ENCODE results near the gene GDF2. TPM values are rescaled to one million over a fixed set of nuclear protein-coding genes. Genes with fewer than 3 reads are reported as not detected.

The GDF2 gene
- total and polyA plus RNA-seq, 10 of the 15 experiments (the other 5 are each of a cell fraction or from before 2014, with no cell fraction given): not detected

GRCh38 chr10:47364911-47365310, 42.7 kb downstream of the GDF2 start:
- Histone ChIP-seq H2AFZ (ENCODE audit: control insufficient read depth, low read depth, low read length) (no peak overlapping the region), H3K9ac (ENCODE audit: control insufficient read depth, insufficient read depth, low read length) (no peak overlapping the region), H3K4me1 (ENCODE audit: control insufficient read depth, insufficient read depth, low read length) (no peaks in the 10 kb centered on the region), H3K27me3 (replicated peaks in 1 of 2; ENCODE audit: control insufficient read depth in 2 of 2, insufficient read depth in 2 of 2, low read length in 1 of 2) (no peaks in the 10 kb centered on the region; a peak in 2 of 4 replicates), H3K79me2 (ENCODE audit: control insufficient read depth, insufficient read depth, low read length) (no peaks in the 10 kb centered on the region), H3K27ac (ENCODE audit: control insufficient read depth, insufficient read depth) (no peak overlapping the region), H3K36me3 (ENCODE audit: control insufficient read depth in 2 of 2, insufficient read depth in 2 of 2, low read length in 1 of 2) (no peaks in the 10 kb centered on the region), H3K4me2 (ENCODE audit: control insufficient read depth, insufficient read depth) (no peak overlapping the region), H3K4me3 (no peak overlapping the region), H3K9me3 (replicated peaks; ENCODE audit: control insufficient read depth, insufficient read depth, low read length) (no peaks in the 10 kb centered on the region), H4K20me1 (ENCODE audit: control insufficient read depth, insufficient read depth) (no peaks in the 10 kb centered on the region)
- ATAC-seq (no peak), DNase-seq (ENCODE audit: low read depth, low spot score) (no peak), FAIRE-seq (no peak)
- POLR2A ChIA-PET: no interaction called here
- in situ Hi-C loops (cut with MboI) (no loop called here), intact Hi-C loops (cut with micrococcal nuclease; ENCODE audit: unreplicated experiment) (no loop called here)
- SMC1A ChIA-PET (ENCODE audit: uncharacterized antibody, unreplicated experiment): no interaction called here
- WGBS (ENCODE audit: insufficient coverage, insufficient replicate concordance, low lambda C conversion rate, missing lambda C conversion rate): 48% methylated on average over 6 of the region's 6 CpGs
- TF ChIP-seq ZBED1 (IDR thresholded peaks at IDR 0.05; ENCODE audit: borderline replicate concordance): no peak
- no peak for TF ChIP-seq SUPT20H (IDR thresholded peaks at IDR 0.05; ENCODE audit: borderline replicate concordance, control insufficient read depth, low read depth, low read length)
- TF ChIP-seq NR2C2 (IDR thresholded peaks at IDR 0.05; ENCODE audit: borderline replicate concordance, control insufficient read depth, insufficient read length, low read depth): no peak
- TF ChIP-seq CHD1 (IDR thresholded peaks at IDR 0.05; ENCODE audit: low read depth, low read length): no peak
- TF ChIP-seq, protein P1, sequence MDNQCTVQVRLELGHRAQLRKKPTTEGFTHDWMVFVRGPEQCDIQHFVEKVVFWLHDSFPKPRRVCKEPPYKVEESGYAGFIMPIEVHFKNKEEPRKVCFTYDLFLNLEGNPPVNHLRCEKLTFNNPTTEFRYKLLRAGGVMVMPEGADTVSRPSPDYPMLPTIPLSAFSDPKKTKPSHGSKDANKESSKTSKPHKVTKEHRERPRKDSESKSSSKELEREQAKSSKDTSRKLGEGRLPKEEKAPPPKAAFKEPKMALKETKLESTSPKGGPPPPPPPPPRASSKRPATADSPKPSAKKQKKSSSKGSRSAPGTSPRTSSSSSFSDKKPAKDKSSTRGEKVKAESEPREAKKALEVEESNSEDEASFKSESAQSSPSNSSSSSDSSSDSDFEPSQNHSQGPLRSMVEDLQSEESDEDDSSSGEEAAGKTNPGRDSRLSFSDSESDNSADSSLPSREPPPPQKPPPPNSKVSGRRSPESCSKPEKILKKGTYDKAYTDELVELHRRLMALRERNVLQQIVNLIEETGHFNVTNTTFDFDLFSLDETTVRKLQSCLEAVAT (IDR thresholded peaks at IDR 0.05): no peak
- no peak for TF ChIP-seq SIX5 (IDR thresholded peaks at IDR 0.05; ENCODE audit: low read depth, low read length, severe bottlenecking)
- TF ChIP-seq NBN (IDR thresholded peaks at IDR 0.05): no peak
- TF ChIP-seq ZNF207 (IDR thresholded peaks at IDR 0.05; ENCODE audit: borderline replicate concordance): no peak
- TF ChIP-seq ZNF622 (IDR thresholded peaks at IDR 0.05): no peak
- TF ChIP-seq IKZF1 (conservative IDR thresholded peaks at IDR 0.05): no peak
- no peak for TF ChIP-seq ATF7 (IDR thresholded peaks at IDR 0.05; ENCODE audit: low read depth)
- TF ChIP-seq USF2 (IDR thresholded peaks at IDR 0.05; ENCODE audit: borderline replicate concordance, low read depth, low read length): no peak
- TF ChIP-seq MTA2 (IDR thresholded peaks at IDR 0.05; ENCODE audit: low read depth): no peak
- no peak for TF ChIP-seq ZNF687 (IDR thresholded peaks at IDR 0.05)
- no peak for TF ChIP-seq ESRRA (IDR thresholded peaks at IDR 0.05; ENCODE audit: low read length)
- TF ChIP-seq MEF2B (IDR thresholded peaks at IDR 0.05; ENCODE audit: partially characterized antibody, poor library complexity, severe bottlenecking): no peak
- no peak for TF ChIP-seq HSF1 (IDR thresholded peaks at IDR 0.05; ENCODE audit: low read depth, low read length)
- TF ChIP-seq CHD4 (IDR thresholded peaks at IDR 0.05): no peak
- TF ChIP-seq STAT1 (conservative IDR thresholded peaks at IDR 0.05): no peak
- no peak for TF ChIP-seq SPI1 (IDR thresholded peaks at IDR 0.05; ENCODE audit: borderline replicate concordance, insufficient read depth, low read depth, low read length)
- no TSS peak for BruUV-seq (replicated peaks)
- RAD21 ChIA-PET (ENCODE audit: unreplicated experiment): no interaction called here
- CTCF ChIA-PET: no interaction called here

Measured in GM12878 (cell line).